Measurements from ENCODE around the gene MINK1. TPM values are rescaled to one million over a fixed set of nuclear protein-coding genes. Genes with fewer than 3 reads are reported as not detected.
"Not testable (repeated sequence)": the region's sequence is repeated elsewhere in the genome, so short reads cannot be mapped to it uniquely, and the experiment has no call there.

MINK1 gene
- total RNA-seq, 1 donor from 2014 or later, result 74.7 TPM

DNA sequence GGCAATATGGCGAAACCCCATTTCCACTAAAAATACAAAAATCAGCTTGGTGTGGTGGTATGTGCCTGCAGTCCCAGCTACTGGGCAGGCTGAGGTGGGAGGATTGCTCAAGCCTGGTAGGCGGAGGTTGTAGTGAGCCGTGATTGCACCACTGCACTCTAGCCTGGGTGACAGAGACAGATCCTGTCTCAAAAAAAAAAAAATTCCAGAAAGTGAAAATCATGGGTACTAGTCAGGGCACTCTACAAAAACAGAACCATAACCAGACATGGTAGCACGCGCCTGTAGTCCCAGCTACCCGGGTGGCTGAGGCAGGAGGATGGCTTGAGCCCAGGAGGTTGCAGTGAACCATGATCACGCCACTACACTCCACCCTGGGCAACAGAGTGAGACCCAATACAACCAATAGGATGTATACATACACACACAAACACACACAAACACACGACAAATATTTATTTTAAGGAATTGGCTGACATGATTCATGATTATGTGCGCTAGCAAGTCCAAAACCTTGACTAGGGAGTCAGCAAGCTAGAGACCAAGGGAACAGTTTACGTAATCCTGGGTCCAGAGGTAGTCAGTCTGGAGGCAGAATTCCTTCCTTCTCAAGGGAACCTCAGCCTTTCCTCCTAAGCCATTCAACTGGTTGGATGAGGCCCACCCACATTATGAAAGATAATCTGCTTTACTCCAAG lies 87.4 kb downstream of the MINK1 start:
- no peak for DNase-seq (ENCODE audit: extremely low read depth, low read depth, low spot score)

DNA sequence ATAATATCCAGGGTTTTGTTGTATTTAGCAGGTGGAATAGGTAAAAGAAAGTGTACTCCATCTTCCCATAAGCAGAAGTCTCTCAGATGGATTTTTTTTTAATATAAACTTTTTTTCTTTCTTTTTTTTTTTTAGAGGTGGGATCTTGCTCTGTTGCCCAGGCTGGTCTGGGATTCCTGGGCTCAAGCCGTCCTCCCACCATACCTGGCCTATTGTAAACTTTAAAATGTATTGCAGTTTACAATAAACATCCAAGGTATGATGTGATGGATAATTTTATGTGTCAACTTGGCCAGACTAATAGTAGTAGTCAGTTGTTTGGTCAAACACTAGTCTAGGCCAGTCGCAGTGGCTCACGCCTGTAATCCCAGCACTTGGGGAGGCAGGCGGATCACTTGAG lies 88.2 kb downstream of the MINK1 start:
- no peak for DNase-seq (ENCODE audit: extremely low read depth, low read depth, low spot score)

DNA sequence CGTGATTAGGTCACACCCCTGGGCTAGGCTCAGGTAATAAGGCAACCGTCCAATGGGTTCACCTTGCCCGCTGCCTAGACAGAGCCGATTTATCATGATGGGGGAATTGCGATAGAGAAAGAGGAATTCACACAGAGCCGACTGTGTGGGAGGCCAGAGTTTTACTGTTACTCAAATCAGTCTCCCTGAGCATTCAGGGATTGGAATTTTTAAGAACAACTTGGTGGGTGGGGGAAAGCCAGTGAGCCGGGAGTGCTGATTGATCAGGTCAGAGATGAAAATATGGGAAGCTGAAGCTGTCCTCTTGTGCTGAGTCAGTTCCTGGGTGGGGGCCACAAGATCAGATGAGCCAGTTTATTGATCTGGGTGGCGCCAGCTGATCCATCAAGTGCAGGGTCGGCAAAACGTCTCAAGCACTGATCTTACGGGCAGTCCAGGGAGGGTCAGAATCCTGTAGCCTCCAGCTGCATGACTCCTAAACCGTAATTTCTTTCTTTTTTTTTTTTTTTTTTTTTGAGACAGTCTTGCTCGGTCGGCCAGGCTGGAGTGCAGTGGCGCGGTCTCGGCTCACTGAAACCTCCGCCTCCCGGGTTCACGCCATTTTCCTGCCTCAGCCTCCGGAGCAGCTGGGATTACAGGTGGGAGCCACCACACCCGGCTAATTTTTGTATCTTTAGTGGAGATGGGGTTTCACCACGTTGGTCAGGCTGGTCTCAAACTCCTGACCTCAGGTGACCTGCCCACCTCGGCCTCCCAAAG lies 93.6 kb downstream of the MINK1 start:
- DNase-seq (ENCODE audit: extremely low read depth, low read depth, low spot score), result not testable (repeated sequence)

DNA sequence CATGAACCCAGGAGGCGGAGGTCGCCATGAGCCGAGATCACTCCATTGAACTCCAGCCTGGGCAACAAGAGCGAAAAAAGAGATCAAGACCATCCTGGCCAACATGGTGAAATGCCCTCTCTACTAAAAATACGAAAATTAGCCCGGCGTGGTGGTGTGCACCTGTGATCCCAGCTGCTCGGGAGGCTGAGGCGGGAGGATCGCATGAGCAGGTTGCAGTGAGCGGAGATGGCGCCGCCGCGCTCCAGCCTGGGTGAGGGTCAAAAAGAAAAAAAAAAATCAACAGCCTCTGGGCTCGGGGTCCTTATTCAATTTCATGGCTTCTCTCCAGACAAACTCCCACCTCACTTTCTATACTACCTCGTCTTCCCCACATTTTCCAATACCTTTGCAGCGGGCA lies 95.7 kb downstream of the MINK1 start:
- no peak for DNase-seq (ENCODE audit: extremely low read depth, low read depth, low spot score)

DNA sequence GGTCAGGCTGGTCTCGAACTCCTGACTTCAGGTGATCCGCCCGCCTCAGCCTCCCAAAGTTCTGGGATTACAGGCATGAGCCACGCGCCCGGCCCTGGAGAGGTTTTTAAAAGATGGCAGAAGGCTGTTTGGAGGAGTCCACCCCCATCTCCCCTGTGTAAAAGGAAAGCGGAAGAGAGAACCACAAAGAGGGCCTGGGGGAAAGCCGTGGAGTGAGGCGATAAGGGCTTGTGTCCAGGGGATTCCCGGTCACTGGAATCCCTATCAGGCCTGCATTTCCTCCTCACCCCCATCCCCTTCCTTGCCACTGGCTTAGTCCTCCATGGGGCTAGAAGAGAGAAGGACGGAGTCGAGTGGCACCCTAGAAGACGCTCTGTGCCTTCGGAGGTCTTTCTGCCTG lies 98.8 kb downstream of the MINK1 start, which contains the start of gene GP1BA:
TSS of gene GP1BA (plus strand) at position 315 of the 400 bp plus-strand sequence. CDS start 328 bp downstream, outside the sequence.
- no peak for DNase-seq (ENCODE audit: extremely low read depth, low read depth, low spot score)

DNA sequence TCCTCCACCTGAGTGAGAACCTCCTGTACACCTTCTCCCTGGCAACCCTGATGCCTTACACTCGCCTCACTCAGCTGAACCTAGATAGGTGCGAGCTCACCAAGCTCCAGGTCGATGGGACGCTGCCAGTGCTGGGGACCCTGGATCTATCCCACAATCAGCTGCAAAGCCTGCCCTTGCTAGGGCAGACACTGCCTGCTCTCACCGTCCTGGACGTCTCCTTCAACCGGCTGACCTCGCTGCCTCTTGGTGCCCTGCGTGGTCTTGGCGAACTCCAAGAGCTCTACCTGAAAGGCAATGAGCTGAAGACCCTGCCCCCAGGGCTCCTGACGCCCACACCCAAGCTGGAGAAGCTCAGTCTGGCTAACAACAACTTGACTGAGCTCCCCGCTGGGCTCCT lies 99.6 kb downstream of the MINK1 start:
- no peak for DNase-seq (ENCODE audit: extremely low read depth, low read depth, low spot score)

DNA sequence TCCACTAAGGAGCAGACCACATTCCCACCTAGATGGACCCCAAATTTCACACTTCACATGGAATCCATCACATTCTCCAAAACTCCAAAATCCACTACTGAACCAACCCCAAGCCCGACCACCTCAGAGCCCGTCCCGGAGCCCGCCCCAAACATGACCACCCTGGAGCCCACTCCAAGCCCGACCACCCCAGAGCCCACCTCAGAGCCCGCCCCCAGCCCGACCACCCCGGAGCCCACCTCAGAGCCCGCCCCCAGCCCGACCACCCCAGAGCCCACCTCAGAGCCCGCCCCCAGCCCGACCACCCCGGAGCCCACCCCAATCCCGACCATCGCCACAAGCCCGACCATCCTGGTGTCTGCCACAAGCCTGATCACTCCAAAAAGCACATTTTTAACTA lies 100.5 kb downstream of the MINK1 start:
- DNase-seq (ENCODE audit: extremely low read depth, low read depth, low spot score), result no peak

DNA sequence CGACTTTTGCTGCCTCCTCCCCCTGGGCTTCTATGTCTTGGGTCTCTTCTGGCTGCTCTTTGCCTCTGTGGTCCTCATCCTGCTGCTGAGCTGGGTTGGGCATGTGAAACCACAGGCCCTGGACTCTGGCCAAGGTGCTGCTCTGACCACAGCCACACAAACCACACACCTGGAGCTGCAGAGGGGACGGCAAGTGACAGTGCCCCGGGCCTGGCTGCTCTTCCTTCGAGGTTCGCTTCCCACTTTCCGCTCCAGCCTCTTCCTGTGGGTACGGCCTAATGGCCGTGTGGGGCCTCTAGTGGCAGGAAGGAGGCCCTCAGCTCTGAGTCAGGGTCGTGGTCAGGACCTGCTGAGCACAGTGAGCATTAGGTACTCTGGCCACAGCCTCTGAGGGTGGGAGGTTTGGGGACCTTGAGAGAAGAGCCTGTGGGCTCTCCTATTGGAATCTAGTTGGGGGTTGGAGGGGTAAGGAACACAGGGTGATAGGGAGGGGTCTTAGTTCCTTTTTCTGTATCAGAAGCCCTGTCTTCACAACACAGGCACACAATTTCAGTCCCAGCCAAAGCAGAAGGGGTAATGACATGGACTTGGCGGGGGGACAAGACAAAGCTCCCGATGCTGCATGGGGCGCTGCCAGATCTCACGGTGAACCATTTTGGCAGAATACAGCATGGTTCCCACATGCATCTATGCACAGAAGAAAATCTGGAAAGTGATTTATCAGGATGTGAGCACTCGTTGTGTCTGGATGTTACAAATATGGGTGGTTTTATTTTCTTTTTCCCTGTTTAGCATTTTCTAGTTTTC lies 101.2 kb downstream of the MINK1 start:
- no peak for DNase-seq (ENCODE audit: extremely low read depth, low read depth, low spot score)

DNA sequence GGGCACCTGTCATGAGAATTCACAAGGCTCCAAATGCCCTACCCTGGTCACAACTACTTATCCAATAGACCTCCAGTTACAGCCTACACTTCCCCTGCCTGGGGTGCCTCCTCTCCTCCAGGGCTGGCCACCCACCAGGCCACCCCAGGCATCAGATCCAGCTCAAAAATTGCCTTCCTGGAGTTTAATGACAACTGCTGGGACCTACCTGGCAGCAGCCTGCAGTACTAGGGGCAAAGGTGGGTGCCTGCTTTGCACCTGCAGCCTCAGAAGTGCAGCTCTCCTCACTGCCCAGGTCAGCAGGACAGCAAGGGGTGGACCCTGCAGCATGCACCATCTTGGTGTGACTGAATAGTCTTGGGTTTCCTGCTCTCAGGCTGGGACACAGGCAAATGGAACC lies 102.5 kb downstream of the MINK1 start:
- DNase-seq (ENCODE audit: extremely low read depth, low read depth, low spot score), result no peak

DNA sequence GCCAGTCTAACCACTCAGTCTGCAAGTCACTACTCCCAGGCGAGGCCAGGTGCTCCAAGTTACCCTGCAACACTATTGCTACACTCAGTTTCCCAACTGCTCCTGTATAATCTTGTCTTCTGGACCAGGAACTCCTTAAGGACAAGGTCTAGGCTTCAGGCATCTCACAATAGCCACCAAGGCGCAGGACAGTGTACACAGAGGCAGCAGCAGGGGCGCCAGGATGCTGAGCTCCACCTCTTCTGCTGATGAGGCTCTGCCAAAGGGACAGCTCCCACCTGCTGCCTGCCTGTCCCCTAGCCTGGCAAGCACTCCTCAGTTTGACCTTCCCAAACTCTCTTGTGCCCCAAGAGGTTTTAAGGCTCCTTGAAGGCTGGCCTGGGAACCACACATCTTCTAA lies 103.3 kb downstream of the MINK1 start:
- DNase-seq (ENCODE audit: extremely low read depth, low read depth, low spot score), result no peak

DNA sequence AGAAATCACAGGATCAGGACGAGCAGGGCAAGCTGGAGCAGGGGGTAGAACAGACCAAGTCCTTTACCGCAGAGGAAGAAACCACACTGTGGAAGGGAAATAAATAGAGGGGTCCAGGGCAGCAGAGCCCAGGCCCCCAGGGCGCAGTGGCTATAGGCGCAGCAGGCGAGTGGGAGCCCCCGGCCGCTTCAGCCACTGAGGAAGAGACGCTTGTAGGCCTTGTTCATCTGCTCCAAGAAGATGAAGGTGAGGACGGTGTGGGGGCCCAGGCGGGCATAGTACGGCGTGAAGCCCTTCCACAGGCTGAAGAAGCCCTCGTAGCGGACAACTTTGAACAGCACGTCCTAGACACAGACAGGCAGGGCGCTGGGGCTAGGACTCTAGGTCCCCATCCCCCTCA lies 104.4 kb downstream of the MINK1 start:
- no peak for DNase-seq (ENCODE audit: extremely low read depth, low read depth, low spot score)

DNA sequence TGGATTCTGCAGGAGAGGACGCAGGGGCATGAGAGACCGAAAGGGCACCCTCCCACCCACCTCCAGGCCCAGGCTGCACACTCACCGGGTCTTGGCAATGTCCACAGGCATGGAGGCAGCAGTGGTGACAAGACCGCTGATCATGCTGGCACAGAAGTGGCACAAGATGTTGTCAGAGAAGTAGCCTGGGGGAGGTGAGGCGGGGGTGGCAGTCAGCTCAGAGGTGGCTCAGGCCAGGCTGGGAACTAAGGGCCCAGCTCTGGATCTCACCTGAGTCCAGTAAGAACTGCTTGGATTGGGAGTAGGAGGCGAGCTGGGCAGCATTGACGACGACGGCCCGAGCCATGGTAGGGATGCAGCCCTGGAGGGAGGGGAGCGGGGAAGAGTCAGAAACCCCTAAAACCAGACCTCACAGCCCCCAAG lies 104.9 kb downstream of the MINK1 start:
- no peak for DNase-seq (ENCODE audit: extremely low read depth, low read depth, low spot score)

DNA sequence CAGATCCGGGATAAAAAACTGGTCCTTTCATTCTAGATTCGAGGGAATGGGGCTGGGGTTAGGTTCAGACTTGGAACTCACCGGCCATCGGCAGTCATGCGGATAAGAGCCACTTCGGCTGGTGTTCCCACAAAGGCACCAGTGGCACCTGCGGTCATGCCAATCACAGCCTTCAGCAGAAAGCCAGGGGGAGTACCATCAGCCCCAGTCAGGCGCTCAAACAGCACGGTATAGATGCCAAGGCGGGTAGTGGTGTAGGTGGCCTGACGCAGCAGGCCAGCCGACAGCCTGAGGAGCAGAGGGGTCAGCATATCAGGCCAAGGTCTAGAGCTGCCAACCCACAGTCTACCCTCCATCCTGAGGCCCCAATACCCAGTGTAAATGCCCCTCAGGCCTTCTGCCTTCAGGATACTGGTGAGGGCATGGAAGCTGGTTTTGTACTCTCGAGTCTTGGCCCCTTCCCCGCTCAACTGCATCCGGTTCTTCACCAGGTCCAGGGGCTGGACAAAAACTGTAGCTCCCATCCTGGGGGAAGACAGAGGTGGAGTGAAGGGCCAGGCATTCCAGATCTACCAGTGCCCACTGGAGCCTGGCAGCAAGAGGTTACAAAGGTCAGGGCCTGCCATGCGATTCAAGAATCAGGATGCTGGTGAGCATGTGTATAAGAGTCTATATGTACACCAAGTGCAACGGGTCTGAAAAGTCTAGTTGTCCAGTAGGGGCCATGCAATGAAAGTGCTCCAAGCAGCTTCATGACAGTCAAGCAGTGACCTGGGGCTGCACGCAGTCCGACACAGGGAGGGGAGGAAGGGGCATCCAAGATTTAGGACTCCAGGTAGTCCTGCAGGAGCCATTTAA lies 105.8 kb downstream of the MINK1 start:
- DNase-seq (ENCODE audit: extremely low read depth, low read depth, low spot score), result no peak

DNA sequence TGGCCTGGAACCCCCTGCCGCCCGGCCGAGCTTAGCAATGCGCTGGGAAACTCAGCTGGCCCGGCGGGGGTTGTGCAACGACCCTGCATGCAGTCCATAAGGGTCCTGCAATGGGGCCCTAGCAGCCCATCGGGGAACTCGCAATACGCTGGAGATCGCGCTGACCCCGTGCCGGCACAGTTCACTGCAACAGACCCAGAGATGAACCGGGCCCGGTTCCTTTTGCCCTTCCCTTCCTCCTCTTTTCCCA lies 106.3 kb downstream of the MINK1 start:
- no peak for DNase-seq (ENCODE audit: extremely low read depth, low read depth, low spot score)

DNA sequence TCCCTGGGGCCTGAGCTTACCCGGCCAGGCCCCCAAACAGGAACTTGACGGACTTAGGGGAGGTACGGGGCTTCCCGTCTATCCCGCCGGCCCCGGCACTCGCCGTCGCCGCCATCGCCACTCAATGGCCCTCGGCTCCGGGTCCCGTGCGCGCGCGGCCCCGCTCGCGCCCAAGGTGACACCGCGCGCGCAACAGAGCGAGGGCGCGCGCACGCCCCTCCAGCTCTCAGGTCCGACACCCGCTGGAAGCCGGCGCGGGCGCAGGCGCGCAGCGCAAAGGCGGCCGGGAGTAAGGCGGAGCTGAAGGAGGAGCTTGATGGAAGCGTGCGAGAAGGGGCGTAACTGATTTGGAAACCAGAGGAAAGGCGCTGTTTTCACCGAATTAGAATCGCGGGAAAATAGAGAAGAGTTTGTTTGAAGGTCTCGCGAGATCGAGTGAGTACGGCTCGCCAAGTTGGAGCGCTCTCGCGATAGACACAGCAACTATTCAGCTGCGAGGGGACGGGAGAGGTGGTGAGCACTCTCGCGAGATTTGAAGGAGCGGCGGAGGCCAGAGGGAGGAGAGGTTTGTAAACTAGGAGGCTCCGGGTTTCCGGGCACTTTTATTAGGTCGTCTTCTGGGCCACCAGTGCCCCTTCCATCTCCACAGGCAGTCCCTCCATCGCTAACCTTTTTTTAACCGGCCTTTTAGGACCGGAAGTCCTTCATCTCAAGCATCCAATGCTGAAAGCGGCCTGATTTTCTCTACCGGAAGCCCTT lies 106.8 kb downstream of the MINK1 start, which contains the start of the genes RNF167 and SLC25A11:
TSS of gene RNF167 (plus strand) at position 473 of the 759 bp plus-strand sequence. CDS start 642 bp downstream, outside the sequence.
TSS of gene SLC25A11 (minus strand) at position 251 of the 759 bp plus-strand sequence. CDS start at position 115, 136 bp downstream.
- peak; percentile 100 for DNase-seq (ENCODE audit: extremely low read depth, low read depth, low spot score)

DNA sequence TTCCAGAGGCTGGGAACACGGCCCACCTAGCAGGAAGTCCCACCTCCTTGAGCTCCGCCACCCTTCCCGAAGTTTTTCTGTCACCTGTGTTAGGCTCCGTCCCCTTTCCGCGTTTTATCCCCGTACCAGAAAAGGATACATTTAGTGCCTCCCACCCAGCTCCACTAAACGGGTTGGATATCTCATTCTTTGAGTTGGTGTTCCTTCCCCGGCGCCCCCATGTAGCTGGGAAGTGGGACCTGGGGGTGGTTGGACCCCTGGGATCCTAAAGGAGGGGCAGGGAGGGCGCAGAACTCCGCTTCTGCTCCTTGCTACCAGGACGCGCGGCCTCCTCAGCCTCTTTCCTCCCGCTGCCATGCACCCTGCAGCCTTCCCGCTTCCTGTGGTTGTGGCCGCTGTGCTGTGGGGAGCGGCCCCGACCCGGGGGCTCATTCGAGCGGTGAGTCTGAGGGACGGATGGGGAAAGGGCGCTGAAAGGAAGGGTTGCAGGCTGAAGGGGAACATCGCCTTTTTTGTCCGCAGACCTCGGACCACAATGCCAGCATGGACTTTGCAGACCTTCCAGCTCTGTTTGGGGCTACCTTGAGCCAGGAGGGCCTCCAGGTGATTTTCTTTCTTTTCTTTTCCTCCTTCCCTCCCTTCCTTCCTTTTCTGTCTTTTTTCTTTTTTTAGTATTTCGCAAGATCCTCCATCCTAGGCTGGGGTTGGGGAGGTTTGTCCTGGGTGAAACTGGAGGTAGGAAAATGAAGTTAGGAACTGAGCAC lies 107.6 kb downstream of the MINK1 start:
- DNase-seq (ENCODE audit: extremely low read depth, low read depth, low spot score), result no peak

DNA sequence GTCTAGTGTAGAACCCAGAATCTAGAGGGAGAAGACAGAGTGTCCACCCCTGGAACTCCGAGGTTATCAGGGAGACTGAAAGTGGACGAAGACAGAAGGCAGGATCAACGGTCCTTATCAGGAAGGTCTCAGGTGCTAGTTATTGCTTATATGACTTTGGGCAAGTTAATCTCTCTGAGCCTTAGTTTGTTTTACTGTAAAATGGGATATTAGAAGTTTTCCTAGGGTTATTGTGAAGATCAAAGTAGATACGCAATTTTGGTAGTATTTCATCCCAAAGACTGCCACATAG lies 108.1 kb downstream of the MINK1 start:
- no peak for DNase-seq (ENCODE audit: extremely low read depth, low read depth, low spot score)

DNA sequence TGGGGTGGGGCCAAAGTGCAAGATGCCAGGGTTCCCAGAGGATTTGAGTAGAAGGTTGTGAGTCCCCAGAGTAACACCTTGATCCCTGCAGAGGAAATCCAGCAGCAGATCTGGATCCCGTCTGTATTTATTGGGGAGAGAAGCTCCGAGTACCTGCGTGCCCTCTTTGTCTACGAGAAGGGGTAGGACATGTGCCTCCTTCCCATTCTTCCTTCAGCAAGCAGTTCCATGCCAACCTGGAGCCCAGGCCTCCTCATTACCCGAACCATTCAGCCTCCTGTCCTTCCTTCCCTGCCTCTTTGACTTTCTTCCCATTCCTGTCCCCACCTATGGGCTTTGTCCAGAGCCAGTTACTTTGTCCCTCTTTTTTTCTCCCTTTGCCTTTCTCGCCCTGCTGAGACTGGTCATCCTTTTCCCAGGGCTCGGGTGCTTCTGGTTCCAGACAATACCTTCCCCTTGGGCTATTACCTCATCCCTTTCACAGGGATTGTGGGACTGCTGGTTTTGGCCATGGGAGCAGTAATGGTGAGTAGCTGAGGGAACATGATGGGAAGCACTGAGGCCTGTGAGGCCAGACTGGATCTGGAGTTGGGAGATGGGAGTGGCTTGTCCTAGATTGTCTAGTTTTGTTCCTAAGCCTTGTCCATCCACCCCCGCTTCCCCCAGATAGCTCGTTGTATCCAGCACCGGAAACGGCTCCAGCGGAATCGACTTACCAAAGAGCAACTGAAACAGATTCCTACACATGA lies 109.8 kb downstream of the MINK1 start:
- no peak for DNase-seq (ENCODE audit: extremely low read depth, low read depth, low spot score)

DNA sequence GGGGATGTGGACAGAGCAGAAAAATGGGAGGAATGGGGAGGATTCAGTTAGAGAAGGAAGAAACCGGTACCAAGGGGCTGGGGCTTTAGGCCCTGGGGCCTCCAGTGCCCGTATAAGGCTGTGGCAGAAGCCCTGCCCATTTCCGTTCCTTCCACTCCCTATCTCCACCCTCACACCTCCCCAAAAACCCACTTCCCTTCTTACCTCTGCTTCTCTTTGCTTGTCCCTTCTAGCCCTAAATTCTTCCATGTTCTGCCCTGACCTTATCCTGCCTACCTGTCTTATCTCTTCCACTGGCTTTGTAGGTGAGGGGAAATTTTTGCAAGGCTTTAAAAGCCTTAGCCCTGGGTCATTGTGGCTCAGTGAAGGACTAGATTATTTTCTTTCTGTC lies 111.0 kb downstream of the MINK1 start:
- DNase-seq (ENCODE audit: extremely low read depth, low read depth, low spot score), result no peak
